Chondrocyte (in vitro differentiated cells): Measurements from ENCODE around the gene AIM2. TPM values are rescaled to one million over a fixed set of nuclear protein-coding genes. Genes with fewer than 3 reads are reported as not detected.

Experiments
- DNase-seq: peaks from one replicate; pipeline ENCODE4 v3.0.0; 2021; ENCODE audit warnings: mixed read lengths, low spot score
- H3K27ac Mint-ChIP-seq: one replicate; pipeline ENCODE4 v1.8.0; 2021; ENCODE audit warnings: mild to moderate bottlenecking, moderate library complexity, mixed read lengths; ENCODE audit not compliant: unreplicated experiment
- H3K27me3 Mint-ChIP-seq: 2 replicates; pipeline ENCODE4 v1.8.0; 2021; ENCODE audit warnings: low read depth, mixed read lengths
- H3K36me3 Mint-ChIP-seq: 2 replicates; pipeline ENCODE4 v1.8.0; 2021; ENCODE audit warnings: low read depth, mixed read lengths
- H3K4me1 Mint-ChIP-seq: 2 replicates; pipeline ENCODE4 v1.8.0; 2021; ENCODE audit warnings: low read depth, mild to moderate bottlenecking, mixed read lengths
- H3K4me3 Mint-ChIP-seq: one replicate; pipeline ENCODE4 v1.8.0; 2021; ENCODE audit warnings: mild to moderate bottlenecking, moderate library complexity, mixed read lengths; ENCODE audit not compliant: unreplicated experiment
- H3K9me3 Mint-ChIP-seq: 2 replicates; pipeline ENCODE4 v1.8.0; 2021; ENCODE audit warnings: low read depth, mixed read lengths
- CTCF ChIP-seq: fragments of 200-600 bp; sonication (generic); IDR thresholded peaks from 2 replicates; pipeline ENCODE4 v1.5.0; 2021; ENCODE audit warnings: antibody characterized with exemption, mild to moderate bottlenecking, moderate library complexity
- total RNA-seq: library from RNA; stranded (reverse); gene quantifications from 3 replicates; pipeline ENCODE4 v1.2.1, GENCODE V29; 2021

The AIM2 gene
- total RNA-seq, 1 donor from 2014 or later = not detected

DNA sequence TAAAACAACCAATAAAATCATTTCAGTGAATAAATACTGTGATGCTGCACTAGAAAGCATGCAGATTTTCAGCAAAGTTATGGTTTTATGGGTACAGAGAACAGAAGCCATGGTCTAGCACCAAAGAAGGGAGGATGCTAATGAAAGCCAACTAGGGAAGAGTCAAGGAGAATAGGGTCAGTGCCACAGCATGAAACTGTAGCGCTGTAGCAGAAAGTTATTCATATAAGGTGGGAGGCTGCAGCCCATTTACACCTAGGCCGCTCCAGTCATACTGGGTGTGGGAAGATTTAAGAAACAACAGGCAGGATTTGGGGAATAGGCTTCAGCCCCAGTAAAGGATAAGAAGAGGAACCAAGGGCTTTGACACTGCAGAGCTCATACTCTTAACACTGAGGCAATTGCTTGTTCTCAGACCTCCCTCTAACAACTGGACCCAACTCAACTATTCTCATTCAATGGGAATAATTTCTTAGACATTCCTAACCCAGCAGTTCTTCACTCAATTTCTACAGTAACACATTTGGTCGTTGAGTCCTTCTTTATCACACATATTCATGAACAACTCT lies 62.5 kb downstream of the AIM2 start:
- peaks cover 26% of the 10 kb centered on the region for H3K4me1 Mint-ChIP-seq
- no peak overlapping the region for H3K4me3 Mint-ChIP-seq
- no peaks in the 10 kb centered on the region for H3K9me3 Mint-ChIP-seq
- DNase-seq = no peak
- TF ChIP-seq CTCF = no peak
- H3K36me3 Mint-ChIP-seq = peaks cover 8% of the 10 kb centered on the region
- no peak overlapping the region for H3K27ac Mint-ChIP-seq
- no peaks in the 10 kb centered on the region for H3K27me3 Mint-ChIP-seq

- peaks cover 6% of the 10 kb centered on the region for H3K36me3 Mint-ChIP-seq
- H3K27me3 Mint-ChIP-seq = no peaks in the 10 kb centered on the region
- no peaks in the 10 kb centered on the region for H3K9me3 Mint-ChIP-seq
- no peak overlapping the region for H3K4me3 Mint-ChIP-seq
- no peak for DNase-seq
- H3K4me1 Mint-ChIP-seq = peaks cover 26% of the 10 kb centered on the region
- TF ChIP-seq CTCF = no peak
- no peak overlapping the region for H3K27ac Mint-ChIP-seq
These were observed 64.1 kb downstream of the AIM2 start for GRCh38 chr1:159012495-159012894.

Other genes starting within 250 kb of the AIM2 start
- not detected in 3 replicates for gene MNDA, start 245.4 kb downstream of the AIM2 start, total RNA-seq
- not detected in 3 replicates for gene PYHIN1, start 145.2 kb downstream of the AIM2 start, total RNA-seq
- 10.1 to 26.3 TPM (median 13.3 TPM) in 3 replicates for gene IFI16, start 66.9 kb downstream of the AIM2 start, total RNA-seq
- 0.15 to 0.35 TPM (median 0.22 TPM) in 3 replicates for gene CADM3, start 94.8 kb upstream of the AIM2 start, total RNA-seq
- not detected in 3 replicates for gene ACKR1, start 128.1 kb upstream of the AIM2 start, total RNA-seq
- gene FCER1A, start 225.6 kb upstream of the AIM2 start, total RNA-seq = not detected in 3 replicates